H9 (cell line): ENCODE results near the gene YIPF2. TPM values are rescaled to one million over a fixed set of nuclear protein-coding genes. Genes with fewer than 3 reads are reported as not detected.
A peak's percentile ranks its signal among the peaks of the same experiment; 100 is the strongest.

ENCODE experiments used
- DNase-seq: peaks from one replicate; pipeline ENCODE4 v3.0.0-alpha.2; 2017
- H2AFZ ChIP-seq: one replicate; pipeline ENCODE4 v1.6.1; 2013; ENCODE audit warnings: mild to moderate bottlenecking, low read length, control low read depth, moderate library complexity
- H2AK5ac ChIP-seq: 2 replicates; pipeline ENCODE4 v1.6.1; 2013; ENCODE audit warnings: low read length, control low read depth, mixed read lengths; ENCODE audit not compliant: insufficient read length
- H2BK120ac ChIP-seq: one replicate; pipeline ENCODE4 v1.6.1; 2013; ENCODE audit warnings: low read depth, mild to moderate bottlenecking, low read length, control low read depth, inconsistent platforms; ENCODE audit not compliant: poor library complexity, severe bottlenecking
- H2BK12ac ChIP-seq: 2 replicates; pipeline ENCODE4 v1.6.1; 2013; ENCODE audit warnings: low read length, control low read depth, mixed read lengths, low read depth; ENCODE audit not compliant: insufficient read length
- H2BK15ac ChIP-seq: 2 replicates; pipeline ENCODE4 v1.6.1; 2013; ENCODE audit warnings: low read depth, low read length, control low read depth
- H2BK20ac ChIP-seq: one replicate; pipeline ENCODE4 v1.6.1; 2013; ENCODE audit warnings: low read depth, mild to moderate bottlenecking, low read length, control low read depth, inconsistent platforms; ENCODE audit not compliant: poor library complexity, severe bottlenecking
- H2BK5ac ChIP-seq: 2 replicates; pipeline ENCODE4 v1.6.1; 2013; ENCODE audit warnings: low read length, control low read depth, mixed read lengths; ENCODE audit not compliant: insufficient read length
- H3K14ac ChIP-seq: 2 replicates; pipeline ENCODE4 v1.6.1; 2013; ENCODE audit warnings: low read length, control low read depth; ENCODE audit not compliant: insufficient read depth
- H3K18ac ChIP-seq: 2 replicates; pipeline ENCODE4 v1.6.1; 2013; ENCODE audit warnings: low read depth, mild to moderate bottlenecking, mixed read lengths, low read length, control low read depth; ENCODE audit not compliant: insufficient read length
- H3K23ac ChIP-seq: 2 replicates; pipeline ENCODE4 v1.6.1; 2013; ENCODE audit warnings: low read length, control low read depth, mixed read lengths, low read depth; ENCODE audit not compliant: insufficient read length
- H3K23me2 ChIP-seq: 2 replicates; pipeline ENCODE4 v1.6.1; 2013; ENCODE audit warnings: low read depth, mild to moderate bottlenecking, mixed read lengths, low read length, control low read depth; ENCODE audit not compliant: insufficient read length, poor library complexity, severe bottlenecking
- H3K27ac ChIP-seq: 2 replicates; pipeline ENCODE4 v1.5.1; 2013; ENCODE audit warnings: low read length, control low read depth, mixed read lengths, low read depth; ENCODE audit not compliant: insufficient read length
- H3K27me3 ChIP-seq: 2 replicates; pipeline ENCODE4 v1.6.1; 2013; ENCODE audit warnings: low read length, control low read depth, inconsistent platforms; ENCODE audit not compliant: insufficient read depth
- H3K4ac ChIP-seq: 2 replicates; pipeline ENCODE4 v1.6.1; 2013; ENCODE audit warnings: low read depth, mild to moderate bottlenecking, control low read depth, inconsistent platforms, low read length, moderate library complexity
- H3K4me1 ChIP-seq: 2 replicates; pipeline ENCODE4 v1.6.1; 2013; ENCODE audit warnings: low read length, control low read depth, inconsistent platforms; ENCODE audit not compliant: insufficient read depth
- H3K4me2 ChIP-seq: 2 replicates; pipeline ENCODE4 v1.6.1; 2013; ENCODE audit warnings: low read length, control low read depth, mixed read lengths; ENCODE audit not compliant: insufficient read length, insufficient read depth
- H3K56ac ChIP-seq: 2 replicates; pipeline ENCODE4 v1.6.1; 2013; ENCODE audit warnings: low read depth, mild to moderate bottlenecking, mixed read lengths, low read length, control low read depth; ENCODE audit not compliant: insufficient read length
- H3K79me1 ChIP-seq: 2 replicates; pipeline ENCODE4 v1.6.1; 2013; ENCODE audit warnings: low read depth, mild to moderate bottlenecking, moderate library complexity, low read length, control low read depth, inconsistent platforms; ENCODE audit not compliant: insufficient read depth, poor library complexity, severe bottlenecking
- H3K79me2 ChIP-seq: 2 replicates; pipeline ENCODE4 v1.6.1; 2013; ENCODE audit warnings: low read length, control low read depth, inconsistent platforms; ENCODE audit not compliant: insufficient read depth
- H3K9ac ChIP-seq: 2 replicates; pipeline ENCODE4 v1.6.1; 2013; ENCODE audit warnings: low read length, control low read depth, mixed read lengths; ENCODE audit not compliant: insufficient read length; ENCODE audit errors: extremely low read depth
- H3K9me3 ChIP-seq: one replicate; pipeline ENCODE4 v1.6.1; 2013; ENCODE audit warnings: low read depth, low read length, inconsistent platforms; ENCODE audit not compliant: control insufficient read depth
- H3T11ph ChIP-seq: one replicate; pipeline ENCODE4 v1.6.1; 2013; ENCODE audit warnings: mild to moderate bottlenecking, low read length, control low read depth, inconsistent platforms
- H4K20me1 ChIP-seq: one replicate; pipeline ENCODE4 v1.6.1; 2013; ENCODE audit not compliant: control insufficient read depth, insufficient read length, insufficient read depth
- H4K5ac ChIP-seq: 2 replicates; pipeline ENCODE4 v1.6.1; 2013; ENCODE audit warnings: low read depth, mild to moderate bottlenecking, mixed read lengths, low read length, control low read depth; ENCODE audit not compliant: insufficient read length
- H4K8ac ChIP-seq: replicated peaks from 2 replicates; pipeline ENCODE4 v1.6.1; 2013; ENCODE audit warnings: low read length, control low read depth, mixed read lengths, low read depth; ENCODE audit not compliant: insufficient read length
- H4K91ac ChIP-seq: 2 replicates; pipeline ENCODE4 v1.6.1; 2013; ENCODE audit warnings: low read depth, mild to moderate bottlenecking, moderate library complexity, mixed read lengths, low read length, control low read depth; ENCODE audit not compliant: insufficient read length
- H3K27ac Mint-ChIP-seq, 3 experiments: 2 replicates in 2 of 3; 3 replicates in 1 of 3; pipeline ENCODE4 v1.8.0; 2020 to 2021; ENCODE audit warnings: mixed read lengths in 3 of 3, mild to moderate bottlenecking in 1 of 3, moderate library complexity in 1 of 3
- H3K27me3 Mint-ChIP-seq: 2 replicates; pipeline ENCODE4 v1.8.0; 2021; ENCODE audit warnings: low read depth, mild to moderate bottlenecking, moderate library complexity, mixed read lengths
- H3K36me3 Mint-ChIP-seq, 3 experiments: 2 replicates in 2 of 3; 3 replicates in 1 of 3; pipeline ENCODE4 v1.8.0; 2020 to 2021; ENCODE audit warnings: low read depth in 3 of 3, mixed read lengths in 3 of 3; ENCODE audit not compliant: insufficient read depth in 1 of 3
- H3K4me1 Mint-ChIP-seq, 2 experiments: 2 replicates each; pipeline ENCODE4 v1.8.0; 2020; ENCODE audit warnings: mixed read lengths in 2 of 2
- H3K4me3 Mint-ChIP-seq, 2 experiments: 2 replicates in 1 of 2; 3 replicates in 1 of 2; pipeline ENCODE4 v1.8.0; 2020 to 2021; ENCODE audit warnings: mild to moderate bottlenecking in 2 of 2, mixed read lengths in 2 of 2, moderate library complexity in 1 of 2
- H3K9me3 Mint-ChIP-seq, 2 experiments: 2 replicates in 1 of 2; 3 replicates in 1 of 2; pipeline ENCODE4 v1.8.0; 2020; ENCODE audit warnings: mild to moderate bottlenecking in 2 of 2, mixed read lengths in 2 of 2, moderate library complexity in 1 of 2
- CTCF ChIP-seq: fragments of 200-600 bp; sonication (generic); conservative IDR thresholded peaks from 3 replicates; pipeline ENCODE4 v1.8.0; 2021; ENCODE audit warnings: antibody characterized with exemption, mild to moderate bottlenecking
- WGBS: extraction: QIAGEN DNeasy Blood & Tissue Kit; methylation state at CpG from one replicate; pipeline ENCODE4 v1.1.7; 2013; ENCODE audit warnings: missing lambda C conversion rate, low lambda C conversion rate, mixed read lengths; ENCODE audit not compliant: insufficient read length; ENCODE audit errors: extremely low coverage; 5-methylcytosine and 5-hydroxymethylcytosine counted together
- total RNA-seq: library from RNA; stranded (reverse); gene quantifications from 2 replicates; pipeline ENCODE4 v1.2.1, GENCODE V29; 2021

The YIPF2 gene
- total RNA-seq, 1 experiment from 2014 or later, result 58.2 TPM

GRCh38 chr19:10935371-10936059 is 7.1 kb upstream of the YIPF2 start:
- Histone ChIP-seq H2AFZ (no peak overlapping the region), H3K79me1 (no peaks in the 10 kb centered on the region), H3K23me2 (no peaks in the 10 kb centered on the region), H3K9me3 (no peaks in the 10 kb centered on the region), H2BK20ac (no peak overlapping the region), H2BK12ac (no peak overlapping the region), H3K23ac (no peak overlapping the region), H2BK5ac (no peak overlapping the region), H3K9ac (no peak overlapping the region), H3K14ac (no peak overlapping the region), H4K5ac (no peak overlapping the region), H3K27me3 (no peaks in the 10 kb centered on the region), H2BK120ac (no peak overlapping the region), H3K27ac (no peak overlapping the region), H3K4ac (no peak overlapping the region), H3K18ac (no peak overlapping the region), H4K8ac (no peak overlapping the region), H4K91ac (no peak overlapping the region), H4K20me1 (no peaks in the 10 kb centered on the region), H3K4me1 (no peaks in the 10 kb centered on the region; the same call in 1 of the 2 replicates), H2BK15ac (no peak overlapping the region), H3K56ac (no peak overlapping the region), H3K79me2 (no peaks in the 10 kb centered on the region), H2AK5ac (no peak overlapping the region), H3K4me2 (no peak overlapping the region), H3T11ph (no peak overlapping the region)
- Mint-ChIP-seq H3K4me3 (peak overlapping the region in 1 of 2 experiments; percentile 60; a peak in 2 of 5 replicates), H3K36me3 (peaks cover 0 to 10% (median 8%) of the 10 kb centered on the region in 3 experiments; a peak in 4 of 7 replicates), H3K9me3 (no peaks in the 10 kb centered on the region), H3K4me1 (peaks cover 3 to 4% of the 10 kb centered on the region in 2 experiments; a peak in 2 of 4 replicates), H3K27ac (peak overlapping the region in 2 of 3 experiments; percentile 41 to 61; a peak in 4 of 7 replicates), H3K27me3 (no peaks in the 10 kb centered on the region)
- no peak for TF ChIP-seq CTCF
- DNase-seq, result no peak
- no CpG with 5 or more reads among the region's 9 CpGs for WGBS
